Measurements from ENCODE around the gene C17orf107.
"Not testable (repeated sequence)": the region's sequence is repeated elsewhere in the genome, so short reads cannot be mapped to it uniquely, and the experiment has no call there.

Gene C17orf107

DNA sequence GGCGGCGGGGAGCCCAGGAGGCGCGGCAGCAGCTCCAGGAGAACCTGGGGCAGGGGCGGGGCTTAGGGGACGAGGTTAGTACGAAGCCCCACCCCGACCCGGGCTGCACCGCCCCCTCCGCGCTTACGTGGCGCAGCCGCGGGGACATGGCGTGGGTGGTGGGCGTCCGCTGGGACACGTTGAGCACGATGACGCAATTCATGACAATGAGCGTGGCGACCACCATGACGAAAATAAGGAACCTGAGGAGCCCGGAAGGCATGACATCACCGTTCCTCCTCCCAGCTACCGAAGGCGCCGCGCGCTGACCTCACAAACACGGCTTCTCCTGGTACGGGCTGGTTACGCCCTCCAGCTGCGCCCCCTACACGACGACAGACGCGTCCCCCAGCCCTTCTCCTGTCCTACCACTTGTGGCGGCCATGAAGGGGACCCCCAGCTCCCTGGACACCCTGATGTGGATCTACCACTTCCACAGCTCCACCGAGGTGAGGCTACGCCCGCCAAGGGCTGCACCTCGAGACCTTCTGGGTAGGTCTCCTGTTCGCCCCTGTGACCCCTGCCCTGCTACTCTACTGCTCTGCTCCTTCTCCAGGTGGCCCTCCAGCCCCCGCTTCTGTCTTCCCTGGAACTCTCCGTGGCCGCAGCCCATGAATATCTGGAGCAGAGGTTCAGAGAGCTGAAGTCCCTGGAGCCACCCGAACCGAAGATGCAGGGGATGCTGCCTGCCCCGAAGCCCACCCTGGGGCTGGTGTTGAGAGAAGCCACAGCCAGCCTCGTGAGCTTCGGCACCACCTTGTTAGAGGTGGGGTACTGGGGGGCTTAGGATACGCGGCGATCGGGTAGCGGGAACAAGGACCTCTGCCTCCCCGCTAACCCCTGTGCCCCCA lies at the start of gene C17orf107:
Gene C17orf107, plus strand, starts transcription at position 196 of the 890 bp plus-strand sequence. Its CDS starts 227 bp downstream, at position 423.
- peak within 1 kb of the TSS; percentile 50 for H3K4me3 ChIP-seq (ENCODE audit: low read depth, low read length)

DNA sequence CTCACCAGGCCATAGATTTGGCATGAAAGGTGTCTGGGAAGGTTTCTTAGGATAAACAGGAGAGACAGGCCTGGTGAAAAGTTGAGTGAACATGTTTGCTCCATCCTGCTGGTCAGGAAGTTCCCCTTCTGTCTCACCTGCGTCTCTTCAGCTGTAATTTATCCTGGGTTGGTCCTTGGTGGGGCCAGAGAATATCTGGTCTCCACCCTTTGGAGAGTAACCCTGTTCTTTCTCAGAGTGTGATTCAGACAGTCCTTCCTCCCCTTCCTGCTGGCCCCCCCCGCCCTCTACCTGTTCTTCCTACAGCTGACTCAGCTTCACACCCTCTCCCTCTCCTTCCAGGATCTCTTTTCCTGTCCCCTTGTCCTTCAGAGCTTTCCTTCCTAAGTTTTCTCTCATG lies 49.1 kb upstream of the C17orf107 start:
- H3K4me3 ChIP-seq (ENCODE audit: low read depth, low read length), result no peak overlapping the region

DNA sequence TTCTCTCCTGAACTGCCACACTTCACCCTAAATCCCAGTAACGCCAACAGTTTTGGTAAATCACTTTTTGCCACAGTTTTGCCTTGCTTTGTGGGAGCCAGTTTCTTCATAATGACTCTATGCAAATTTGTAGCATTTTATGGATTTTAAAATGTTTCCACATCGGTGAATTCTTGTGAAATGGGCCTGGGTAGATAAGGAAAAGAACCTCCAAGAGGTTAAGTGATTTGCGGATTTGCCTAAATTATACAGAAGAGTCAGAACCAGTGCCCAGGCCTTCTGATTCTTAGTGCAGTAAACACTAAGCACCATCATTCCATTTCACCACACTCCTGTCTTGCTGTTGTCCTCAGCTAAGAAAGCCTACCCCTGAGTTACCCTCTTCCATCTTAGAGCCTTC lies 48.3 kb upstream of the C17orf107 start:
- no peak overlapping the region for H3K4me3 ChIP-seq (ENCODE audit: low read depth, low read length)

DNA sequence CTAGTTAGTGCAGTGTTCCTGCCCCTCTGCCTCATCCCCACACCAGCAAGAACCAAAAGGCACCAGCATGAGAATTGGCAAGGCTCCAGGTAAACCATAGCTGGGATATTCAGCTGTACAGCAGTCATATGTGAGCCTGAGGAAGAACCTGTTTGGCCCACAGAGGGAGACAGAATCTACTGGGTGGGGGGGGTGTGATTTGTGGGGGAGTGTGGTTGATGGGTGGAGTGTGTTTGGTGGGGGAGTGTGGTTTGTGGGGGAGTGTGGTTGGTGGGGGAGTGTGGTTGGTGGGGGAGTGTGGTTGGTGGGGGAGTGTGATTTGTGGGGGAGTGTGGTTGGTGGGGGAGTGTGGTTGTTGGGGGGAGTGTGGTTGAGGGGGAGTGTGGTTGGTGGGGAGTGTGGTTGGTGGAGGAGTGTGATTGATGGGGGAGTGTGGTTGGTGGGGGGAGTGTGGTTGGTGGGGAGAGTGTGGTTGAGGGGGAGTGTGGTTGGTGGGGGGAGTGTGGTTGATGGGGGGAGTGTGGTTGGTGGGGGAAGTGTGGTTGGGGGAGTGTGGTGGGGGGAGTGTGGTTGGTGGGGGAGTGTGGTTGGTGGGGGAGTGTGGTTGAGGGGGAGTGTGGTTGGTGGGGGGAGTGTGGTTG lies 46.6 kb upstream of the C17orf107 start:
- no peak overlapping the region for H3K4me3 ChIP-seq (ENCODE audit: low read depth, low read length)

DNA sequence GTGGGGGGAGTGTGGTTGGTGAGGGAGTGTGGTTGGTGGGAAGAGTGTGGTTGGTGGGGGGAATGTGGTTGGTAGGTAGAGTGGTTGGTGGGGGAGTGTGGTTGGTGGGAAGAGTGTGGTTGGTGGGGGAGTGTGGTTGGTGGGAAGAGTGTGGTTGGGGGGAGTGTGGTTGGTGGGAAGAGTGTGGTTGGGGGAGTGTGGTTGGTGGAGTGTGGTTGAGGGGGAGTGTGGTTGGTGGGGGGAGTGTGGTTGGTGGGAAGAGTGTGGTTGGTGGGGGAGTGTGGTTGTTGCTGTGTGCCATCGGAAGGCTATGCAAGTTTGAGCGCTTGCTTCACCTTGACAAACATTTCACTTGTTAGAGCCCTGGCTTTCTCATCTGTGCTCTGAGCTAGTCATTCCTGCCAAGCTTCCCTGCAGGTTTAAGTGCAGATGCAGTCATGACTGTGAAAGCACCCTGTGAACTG lies 46.1 kb upstream of the C17orf107 start:
- H3K4me3 ChIP-seq (ENCODE audit: low read depth, low read length), result no peak overlapping the region

DNA sequence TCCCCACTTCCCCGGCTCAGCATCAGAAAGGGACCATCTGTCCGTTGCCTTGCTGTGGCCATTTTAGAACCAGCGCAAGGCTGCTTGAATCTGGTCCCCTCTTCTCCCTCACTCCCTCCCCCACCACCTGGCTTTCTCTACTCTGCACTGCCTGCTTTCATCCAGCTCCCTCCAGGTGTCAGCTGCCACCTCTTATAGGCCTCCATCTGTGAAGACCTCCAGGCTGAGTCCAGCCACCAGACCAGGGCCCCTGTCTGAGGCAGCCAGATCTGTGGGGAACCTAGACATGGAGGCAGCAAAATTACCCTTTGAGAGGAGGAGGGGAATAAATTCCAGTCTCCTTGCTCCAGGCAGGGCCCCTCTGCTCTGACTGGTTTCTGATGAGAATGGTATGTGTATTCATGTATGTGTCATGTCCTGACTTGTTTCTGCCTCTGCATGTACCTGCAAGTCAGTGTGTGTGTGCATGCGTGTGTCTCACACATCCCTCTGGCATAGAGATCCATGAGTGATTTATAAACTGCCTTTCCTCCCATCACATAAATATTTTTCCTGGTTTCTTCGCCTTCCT lies 45.1 kb upstream of the C17orf107 start:
- no peak overlapping the region for H3K4me3 ChIP-seq (ENCODE audit: low read depth, low read length)

DNA sequence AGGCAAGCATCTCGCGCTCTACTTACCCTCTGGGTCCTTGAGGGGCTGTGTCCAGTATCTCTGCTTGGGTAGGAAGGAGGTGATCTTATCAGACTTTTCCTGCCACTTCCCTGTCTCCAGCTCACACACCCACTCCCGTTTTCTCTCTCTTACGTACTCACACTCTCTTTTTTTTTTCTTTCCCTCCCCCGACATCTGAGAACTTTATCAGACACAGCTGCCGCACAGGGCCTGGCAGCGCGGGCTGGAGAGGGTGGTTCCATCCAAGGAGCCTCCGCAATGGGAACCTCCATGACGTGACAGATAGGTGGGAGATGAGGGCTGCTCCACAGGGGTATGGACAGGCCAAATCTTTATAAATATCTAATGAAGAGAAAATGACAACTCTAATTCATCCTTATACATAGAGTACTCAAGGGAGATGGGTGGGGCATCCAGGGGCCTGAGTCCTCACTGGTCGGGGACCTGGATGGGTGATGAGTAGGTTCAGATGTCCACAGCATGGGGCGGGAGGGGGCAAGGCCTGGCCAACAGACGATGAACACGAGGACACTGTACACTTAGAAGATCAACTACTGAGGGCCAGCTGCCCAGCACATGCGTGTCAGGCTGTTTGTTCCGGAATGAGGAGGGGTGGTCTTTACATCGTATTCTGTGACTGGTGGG lies 42.9 kb upstream of the C17orf107 start:
- no peak overlapping the region for H3K4me3 ChIP-seq (ENCODE audit: low read depth, low read length)

DNA sequence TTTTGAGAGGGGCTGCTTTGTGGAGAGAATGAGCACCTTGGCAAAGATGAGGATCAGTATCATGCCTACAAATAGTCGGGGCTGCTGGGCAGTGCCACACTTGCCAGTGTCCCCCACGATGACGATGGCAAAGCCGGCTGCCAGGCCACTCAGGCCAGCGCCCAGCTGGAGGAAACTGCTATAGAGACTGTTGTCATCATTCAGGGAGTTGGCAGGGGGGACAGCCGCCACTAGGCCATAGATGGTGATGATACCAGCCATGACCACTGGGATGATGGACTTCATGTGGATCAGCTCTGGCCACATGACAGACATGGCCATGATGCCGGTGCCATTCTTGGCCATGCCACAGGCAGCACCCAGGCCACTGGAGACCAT lies 42.4 kb upstream of the C17orf107 start:
- no peak overlapping the region for H3K4me3 ChIP-seq (ENCODE audit: low read depth, low read length)

DNA sequence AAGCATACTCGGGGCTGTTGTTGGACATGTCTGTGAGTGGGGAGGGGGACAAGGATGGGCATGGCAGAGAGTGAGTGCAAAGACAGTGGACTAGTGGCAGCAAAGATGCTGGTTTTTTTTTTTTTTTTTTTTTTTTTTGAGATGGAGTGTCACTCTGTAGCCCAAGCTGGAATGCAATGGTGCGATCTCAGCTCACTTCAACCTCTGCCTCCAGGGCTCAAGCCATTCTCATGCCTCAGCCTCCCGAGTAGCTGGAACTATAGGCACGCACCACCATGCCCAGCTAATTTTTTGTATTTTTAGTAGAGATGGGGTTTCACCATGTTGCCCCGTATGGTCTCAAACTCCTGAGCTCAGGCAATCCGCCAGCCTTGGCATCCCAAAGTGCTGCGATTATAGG lies 42.0 kb upstream of the C17orf107 start:
- H3K4me3 ChIP-seq (ENCODE audit: low read depth, low read length), result not testable (repeated sequence)

DNA sequence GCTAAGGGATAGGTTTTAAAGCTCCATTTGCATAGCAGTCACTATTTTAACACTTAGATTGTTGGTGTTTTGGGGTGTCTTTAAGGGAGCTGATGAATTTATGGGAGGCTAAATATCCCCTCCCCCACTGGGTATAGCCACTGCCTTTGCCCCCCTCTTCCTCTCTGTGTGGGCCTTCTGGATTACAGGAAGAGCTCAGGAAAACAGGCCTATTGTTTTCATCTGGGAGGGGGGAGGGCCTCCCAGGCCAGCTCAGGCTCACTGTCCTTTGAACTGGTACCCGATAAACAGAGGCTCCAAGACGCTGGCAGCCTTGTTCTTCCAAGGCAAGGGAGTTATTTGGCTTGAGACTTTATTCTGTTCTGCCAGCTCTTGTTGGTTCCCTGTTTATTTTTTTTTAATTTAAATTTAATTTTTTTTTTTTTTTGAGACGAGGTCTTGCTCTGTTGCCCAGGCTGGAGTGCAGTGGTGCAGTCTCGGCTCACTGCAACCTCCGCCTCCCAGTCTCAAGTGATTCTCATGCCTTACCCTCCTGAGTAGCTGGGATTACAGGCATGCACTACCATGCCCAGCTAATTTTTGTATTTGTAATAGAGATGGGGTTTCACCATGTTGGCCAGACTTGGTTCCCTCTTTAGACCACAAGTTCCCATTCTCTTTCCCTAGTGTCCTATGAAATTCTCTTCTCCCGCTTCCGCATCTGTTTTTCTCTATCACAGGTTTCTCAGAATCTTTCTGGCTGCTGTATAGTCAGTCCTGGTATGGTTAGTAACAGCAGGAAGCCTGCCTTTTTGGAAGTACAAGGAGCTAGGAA lies 41.1 kb upstream of the C17orf107 start:
- no peak overlapping the region for H3K4me3 ChIP-seq (ENCODE audit: low read depth, low read length)

DNA sequence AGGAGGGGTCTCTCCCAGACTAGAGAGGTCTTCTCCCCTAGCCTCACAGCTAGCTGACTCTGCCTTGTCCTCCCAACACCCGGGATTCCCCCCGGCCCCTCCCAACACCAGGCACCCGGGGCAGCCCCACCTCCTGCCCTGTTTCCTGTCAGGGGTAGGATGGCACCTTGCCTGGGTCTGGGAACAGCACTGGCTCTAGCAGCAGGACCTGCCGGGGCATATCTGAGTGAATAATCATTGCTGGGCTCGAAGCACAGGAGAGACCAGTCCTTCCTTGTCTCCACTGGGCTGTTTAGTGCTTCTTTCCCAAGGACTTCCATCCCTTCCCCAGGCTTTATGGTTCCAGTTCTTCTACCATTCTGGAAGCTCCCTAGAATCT lies 40.5 kb upstream of the C17orf107 start:
- H3K4me3 ChIP-seq (ENCODE audit: low read depth, low read length), result no peak overlapping the region

DNA sequence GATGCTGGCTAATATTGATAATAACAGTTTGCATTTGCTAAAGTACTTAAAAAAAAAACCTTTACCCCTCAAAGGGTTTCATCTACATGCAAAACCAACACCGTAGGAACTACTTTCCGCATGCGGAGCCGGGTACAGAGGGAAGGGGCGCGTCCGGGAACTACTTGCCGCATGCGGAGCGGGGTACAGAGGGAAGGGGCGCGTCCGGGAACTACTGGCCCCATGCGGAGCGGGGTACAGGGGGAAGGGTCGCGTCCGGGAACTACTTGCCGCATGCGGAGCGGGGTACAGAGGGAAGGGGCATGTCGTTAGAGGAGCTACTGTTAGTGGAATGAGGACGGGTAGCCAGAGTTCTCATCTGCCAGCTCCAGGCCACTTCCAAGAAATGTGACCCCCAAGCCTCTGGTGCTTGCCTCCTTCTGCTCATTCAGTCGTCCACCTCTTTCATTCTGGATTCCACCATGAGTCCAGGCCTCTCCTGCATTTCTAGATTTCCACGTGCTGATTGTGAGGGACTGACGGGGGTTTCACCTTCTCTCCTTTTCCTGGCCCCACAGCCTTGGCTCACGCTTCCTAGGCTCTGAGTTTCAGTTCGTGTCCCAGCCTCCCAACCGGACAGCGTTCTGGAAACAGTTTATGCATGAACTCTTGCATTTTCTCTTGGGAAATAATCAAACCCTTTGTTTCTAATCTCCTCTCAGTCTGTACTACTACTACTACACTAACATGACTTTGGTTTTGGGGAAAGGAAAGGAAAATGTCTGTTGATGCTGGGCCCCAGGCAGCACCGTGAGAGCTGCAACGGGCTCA lies 39.3 kb upstream of the C17orf107 start:
- H3K4me3 ChIP-seq (ENCODE audit: low read depth, low read length), result no peak overlapping the region

DNA sequence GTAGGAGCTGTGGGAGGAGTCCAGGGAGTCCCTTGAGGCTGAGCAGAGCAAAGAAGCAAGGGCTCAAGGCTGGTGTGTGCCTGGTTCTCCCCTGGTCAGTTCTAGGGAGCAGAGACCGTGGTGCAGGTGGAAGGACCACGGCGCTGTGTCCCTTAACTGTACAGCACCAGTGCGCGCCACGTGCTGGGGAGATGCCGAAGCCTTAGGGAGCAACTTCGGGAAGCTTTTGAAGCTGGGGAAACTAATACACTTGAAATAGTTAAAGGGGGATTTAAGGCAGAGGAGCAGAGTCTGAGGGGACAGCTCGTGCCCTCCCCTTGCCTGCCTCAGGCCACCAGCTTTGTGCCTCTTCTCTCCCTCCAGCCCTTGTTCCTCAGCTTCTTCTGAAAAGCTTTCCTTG lies 38.7 kb upstream of the C17orf107 start:
- H3K4me3 ChIP-seq (ENCODE audit: low read depth, low read length), result no peak overlapping the region

DNA sequence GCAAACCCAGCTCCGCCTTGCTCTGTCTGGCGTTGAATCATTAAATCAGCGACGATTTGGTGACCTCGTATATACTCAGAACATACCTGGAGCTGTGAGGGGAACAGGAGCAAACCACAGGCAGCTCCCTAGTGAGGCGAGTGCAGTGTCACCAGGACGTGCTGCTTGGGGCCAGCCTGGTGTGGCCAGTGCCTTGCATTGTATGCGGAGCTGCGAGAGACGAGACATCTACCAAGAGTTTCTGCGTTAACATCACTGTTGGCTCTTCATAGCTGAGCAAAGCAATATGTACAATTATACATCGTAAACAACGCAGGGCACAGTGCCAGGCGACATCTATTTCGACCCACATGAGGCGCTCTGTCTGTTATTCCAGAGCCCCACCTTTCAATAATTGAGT lies 38.3 kb upstream of the C17orf107 start:
- H3K4me3 ChIP-seq (ENCODE audit: low read depth, low read length), result no peak overlapping the region

DNA sequence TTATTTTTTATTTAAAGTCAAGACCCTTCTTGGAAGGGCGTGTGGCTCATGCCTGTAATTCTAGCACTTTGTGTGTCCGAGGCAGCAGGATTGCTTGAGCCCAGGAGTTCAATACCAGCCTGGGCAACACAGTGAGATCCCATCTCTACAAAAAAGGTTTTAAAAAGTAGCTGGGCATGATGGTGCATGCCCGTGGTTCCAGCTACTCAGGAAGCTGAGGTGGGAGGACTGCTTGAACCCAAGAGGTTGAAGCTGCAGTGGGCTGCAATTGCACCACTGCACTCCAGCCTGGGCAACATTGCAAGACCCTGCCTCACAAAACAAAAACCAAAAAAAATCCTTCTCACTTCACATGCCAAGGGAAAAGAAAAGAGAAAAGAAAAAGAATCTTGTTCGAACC lies 36.6 kb upstream of the C17orf107 start:
- H3K4me3 ChIP-seq (ENCODE audit: low read depth, low read length), result no peak overlapping the region

DNA sequence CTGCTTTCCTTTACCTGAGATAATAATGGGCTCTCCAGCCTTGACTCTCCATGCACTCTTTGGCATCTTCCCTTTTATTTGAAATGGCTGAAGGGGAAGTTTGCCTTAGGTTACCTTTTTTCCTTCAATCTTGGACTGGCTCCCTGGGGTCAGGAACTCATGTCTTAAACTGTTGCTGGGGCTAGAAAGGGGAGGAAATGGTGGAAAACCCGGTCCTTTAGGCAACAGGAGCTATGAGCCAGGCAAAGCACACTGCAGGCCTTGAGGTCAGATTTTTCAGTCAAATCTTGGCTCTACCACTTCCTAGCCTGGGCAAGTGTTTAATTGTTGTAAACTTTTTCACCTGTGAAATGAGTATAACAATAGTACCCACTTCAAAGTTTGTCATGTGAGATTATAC lies 36.0 kb upstream of the C17orf107 start:
- H3K4me3 ChIP-seq (ENCODE audit: low read depth, low read length), result no peak overlapping the region

DNA sequence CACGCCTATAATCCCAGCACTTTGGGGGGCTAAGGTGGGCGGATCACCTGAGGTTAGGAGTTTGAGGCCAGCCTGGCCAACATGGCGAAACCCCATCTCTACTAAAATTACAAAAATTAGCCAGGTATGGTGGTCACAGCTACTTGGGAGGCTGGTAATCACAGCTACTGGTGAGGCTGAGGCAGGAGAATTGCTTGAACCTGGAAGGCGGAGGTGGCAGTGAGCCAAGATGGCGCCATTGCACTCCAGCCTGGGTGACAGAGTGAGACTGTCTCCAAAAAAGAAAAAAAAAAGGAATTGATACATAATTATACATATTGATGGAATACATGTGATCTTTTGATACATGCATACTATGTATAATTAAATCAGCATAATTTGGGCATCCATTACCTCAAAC lies 31.8 kb upstream of the C17orf107 start:
- not testable (repeated sequence) for H3K4me3 ChIP-seq (ENCODE audit: low read depth, low read length)

DNA sequence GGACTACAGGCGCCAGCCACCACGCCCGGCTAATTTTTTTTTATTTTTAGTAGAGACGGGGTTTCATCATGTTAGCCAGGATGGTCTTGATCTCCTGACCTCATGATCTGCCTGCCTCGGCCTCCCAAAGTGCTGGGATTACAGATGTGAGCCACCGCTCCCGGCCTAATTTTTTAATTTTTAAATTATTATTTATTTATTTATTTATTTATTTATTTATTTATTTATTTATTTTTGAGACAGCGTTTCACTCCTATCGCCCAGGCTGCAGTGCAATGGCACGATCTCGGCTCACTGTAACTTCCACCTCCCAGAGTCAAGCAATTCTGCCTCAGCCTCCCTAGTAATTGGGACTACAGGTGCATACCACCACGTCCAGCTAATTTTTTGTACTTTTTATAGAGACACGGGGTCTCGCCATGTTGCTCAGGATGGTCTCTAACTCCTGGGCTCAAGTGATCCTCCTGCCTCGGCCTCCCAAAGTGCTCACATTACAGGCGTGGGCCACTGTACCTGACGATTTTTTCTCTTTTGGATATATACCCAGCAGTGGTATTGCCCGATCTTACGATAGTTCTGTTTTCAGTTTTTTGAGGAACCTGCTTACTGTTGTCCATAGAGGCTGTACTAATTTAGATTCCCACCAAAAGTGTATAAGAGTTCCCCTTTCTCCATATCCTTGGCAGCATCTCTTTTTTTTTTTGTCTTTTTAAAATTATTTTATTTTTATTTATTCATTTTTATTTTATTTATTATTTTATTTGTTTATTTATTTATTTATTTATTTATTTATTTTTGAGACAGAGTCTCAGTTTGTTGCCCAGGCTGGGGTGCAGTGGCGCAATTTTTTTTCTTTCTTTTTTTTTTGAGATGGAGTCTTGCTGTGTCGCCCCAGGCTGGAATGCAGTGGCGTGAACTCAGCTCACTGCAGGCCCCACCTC lies 30.0 kb upstream of the C17orf107 start:
- H3K4me3 ChIP-seq (ENCODE audit: low read depth, low read length), result not testable (repeated sequence)

DNA sequence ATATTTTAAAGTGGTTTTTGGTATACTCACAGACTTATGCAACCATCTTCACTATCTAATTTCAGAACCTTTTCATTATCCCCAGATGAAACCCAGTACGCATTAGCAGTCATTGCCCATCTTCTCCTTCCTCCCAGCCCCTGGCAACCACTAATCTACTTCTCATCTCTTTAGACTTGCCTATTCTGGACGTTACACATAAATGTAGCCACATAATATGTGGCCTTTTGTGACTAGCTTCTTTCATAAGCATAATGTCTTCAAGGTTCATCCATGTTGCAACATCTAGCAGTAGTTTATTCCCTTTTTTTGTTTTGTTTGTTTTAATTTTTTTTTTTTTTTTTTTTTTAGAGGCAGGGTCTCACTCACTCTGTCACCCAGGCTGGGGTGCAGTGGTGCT lies 28.5 kb upstream of the C17orf107 start:
- no peak overlapping the region for H3K4me3 ChIP-seq (ENCODE audit: low read depth, low read length)
